ENCODE results near the gene SYK.
"Not testable (repeated sequence)": the region's sequence is repeated elsewhere in the genome, so short reads cannot be mapped to it uniquely, and the experiment has no call there.

GRCh38 chr9:90760577-90760976 lies 41.0 kb upstream of the SYK start:
- TF ChIP-seq CTCF (IDR thresholded peaks at IDR 0.05); ZFX (IDR thresholded peaks at IDR 0.05; ENCODE audit: borderline replicate concordance): not testable (repeated sequence)
